ENCODE measurements around the gene G3BP2. TPM values are rescaled to one million over a fixed set of nuclear protein-coding genes. Genes with fewer than 3 reads are reported as not detected.

Gene G3BP2
- total RNA-seq, 3 donors from 2014 or later: 144 to 149 (median 149) TPM

DNA sequence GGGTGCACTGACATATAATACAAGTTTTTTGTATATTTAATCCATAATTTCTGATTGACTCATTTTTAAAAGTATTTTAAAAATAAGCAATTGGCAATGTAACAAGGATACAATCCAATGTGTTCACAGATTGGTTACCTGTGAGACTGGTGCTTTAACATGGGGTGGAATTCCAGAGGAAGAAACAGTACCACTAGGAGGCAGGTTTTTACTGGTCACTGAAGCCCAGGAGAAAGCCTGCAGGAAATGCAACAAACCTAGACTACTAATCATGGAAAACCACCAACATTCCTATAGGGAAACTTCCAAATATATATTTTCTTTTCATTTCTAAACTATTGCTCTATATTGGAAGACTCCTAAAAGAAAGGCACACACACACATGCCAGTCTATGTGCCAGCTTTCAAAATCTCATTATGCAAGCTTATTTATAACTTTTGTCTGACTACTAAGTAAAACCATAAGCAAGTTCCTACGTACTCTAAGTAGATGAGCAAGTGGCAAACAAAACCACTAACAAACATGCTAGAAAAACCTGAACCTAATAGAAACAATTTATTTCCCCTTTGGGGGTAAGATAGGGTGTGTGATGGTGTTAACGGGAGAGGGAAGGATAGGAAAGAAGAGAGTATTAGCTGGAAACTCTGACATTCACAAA, 19.2 kb downstream of the G3BP2 start:
- intact Hi-C loops (cut with DNase I, micrococcal nuclease): no loop called here
- Histone ChIP-seq H3K9me3 (no peaks in the 10 kb centered on the region), H3K4me3 (no peak overlapping the region), H3K4me1 (ENCODE audit: low read depth) (no peaks in the 10 kb centered on the region), H3K36me3 (ENCODE audit: low read depth) (no peaks in the 10 kb centered on the region)
- ATAC-seq: peak; percentile 86
- TF ChIP-seq, protein P1, sequence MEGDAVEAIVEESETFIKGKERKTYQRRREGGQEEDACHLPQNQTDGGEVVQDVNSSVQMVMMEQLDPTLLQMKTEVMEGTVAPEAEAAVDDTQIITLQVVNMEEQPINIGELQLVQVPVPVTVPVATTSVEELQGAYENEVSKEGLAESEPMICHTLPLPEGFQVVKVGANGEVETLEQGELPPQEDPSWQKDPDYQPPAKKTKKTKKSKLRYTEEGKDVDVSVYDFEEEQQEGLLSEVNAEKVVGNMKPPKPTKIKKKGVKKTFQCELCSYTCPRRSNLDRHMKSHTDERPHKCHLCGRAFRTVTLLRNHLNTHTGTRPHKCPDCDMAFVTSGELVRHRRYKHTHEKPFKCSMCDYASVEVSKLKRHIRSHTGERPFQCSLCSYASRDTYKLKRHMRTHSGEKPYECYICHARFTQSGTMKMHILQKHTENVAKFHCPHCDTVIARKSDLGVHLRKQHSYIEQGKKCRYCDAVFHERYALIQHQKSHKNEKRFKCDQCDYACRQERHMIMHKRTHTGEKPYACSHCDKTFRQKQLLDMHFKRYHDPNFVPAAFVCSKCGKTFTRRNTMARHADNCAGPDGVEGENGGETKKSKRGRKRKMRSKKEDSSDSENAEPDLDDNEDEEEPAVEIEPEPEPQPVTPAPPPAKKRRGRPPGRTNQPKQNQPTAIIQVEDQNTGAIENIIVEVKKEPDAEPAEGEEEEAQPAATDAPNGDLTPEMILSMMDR (IDR thresholded peaks at IDR 0.05): peak; percentile 8
- peak in 1 of 3 donors; percentile 44 for DNase-seq

DNA sequence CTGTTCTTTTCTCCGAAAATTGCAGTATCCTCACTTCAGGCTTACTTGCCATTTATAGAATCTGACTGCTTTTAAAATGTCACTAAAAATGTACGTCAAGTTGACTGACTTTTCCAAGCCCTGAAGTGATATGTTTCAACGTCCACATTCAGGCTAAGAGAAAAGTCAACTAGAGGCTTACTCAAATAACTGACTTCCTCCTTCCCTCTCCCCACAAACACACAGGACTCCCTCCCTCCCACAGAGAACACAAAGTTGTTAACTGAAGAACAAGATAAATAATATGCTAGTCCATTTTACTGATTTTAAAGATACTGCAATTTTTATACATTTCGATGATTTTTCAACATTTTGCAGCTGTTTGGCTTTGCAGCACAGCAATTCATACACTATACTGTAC, 29.1 kb downstream of the G3BP2 start:
- Histone ChIP-seq H3K36me3 (ENCODE audit: low read depth) (peaks cover 13% of the 10 kb centered on the region), H3K4me3 (no peak overlapping the region), H3K9me3 (no peaks in the 10 kb centered on the region), H3K4me1 (ENCODE audit: low read depth) (no peaks in the 10 kb centered on the region)
- TF ChIP-seq, protein P1 (IDR thresholded peaks at IDR 0.05): no peak
- ATAC-seq (no peak), DNase-seq (no peak)
- intact Hi-C loops (cut with DNase I, micrococcal nuclease): no loop called here

DNA sequence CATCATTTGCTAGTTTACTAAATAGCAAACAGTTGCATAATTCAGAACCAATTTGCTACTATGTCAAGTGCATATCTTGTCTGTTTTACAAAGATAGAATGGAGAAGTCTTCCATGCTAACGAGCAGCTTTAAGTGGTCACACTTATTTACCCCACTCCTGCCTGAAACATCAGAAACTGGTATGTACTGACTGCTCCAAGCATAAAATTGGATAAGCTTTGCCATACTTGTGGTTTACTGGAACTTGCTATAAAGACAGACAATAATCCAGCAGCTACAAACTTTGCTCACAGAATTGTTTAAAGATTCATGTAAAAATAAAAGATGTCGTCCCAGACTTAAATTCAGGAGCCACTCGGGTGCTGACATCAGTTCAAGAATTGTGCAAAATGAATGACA, 29.6 kb downstream of the G3BP2 start:
- H3K36me3 ChIP-seq (ENCODE audit: low read depth): peaks cover 13% of the 10 kb centered on the region
- ATAC-seq: no peak
- TF ChIP-seq, protein P1 (IDR thresholded peaks at IDR 0.05): no peak

DNA sequence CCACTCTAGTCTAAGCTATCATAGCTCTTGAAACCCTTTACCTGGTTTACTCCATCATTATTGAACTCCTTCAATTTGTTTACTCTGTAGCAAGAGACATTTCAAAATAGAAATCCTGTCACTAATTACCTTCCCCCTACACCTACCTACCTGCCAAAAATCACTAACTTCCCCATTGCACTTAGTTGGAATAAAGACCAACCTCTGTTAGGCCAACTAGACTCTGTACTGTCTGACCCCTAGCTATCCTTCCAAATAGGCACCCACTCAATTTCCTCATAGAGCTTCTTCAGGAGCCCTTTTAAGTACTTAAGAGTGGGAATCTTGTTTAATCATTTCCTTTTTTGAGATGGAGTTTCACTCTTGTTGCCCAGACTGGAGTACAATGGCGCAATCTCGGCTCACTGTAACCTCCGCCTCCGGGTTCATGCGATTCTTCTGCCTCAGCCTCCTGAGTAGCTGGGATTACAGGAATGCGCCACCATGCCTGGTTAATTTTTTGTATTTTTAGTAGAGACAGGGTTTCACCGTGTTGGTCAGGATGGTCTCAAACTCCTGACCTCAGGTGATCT, 34.0 kb downstream of the G3BP2 start:
- DNase-seq (no peak), ATAC-seq (no peak)
- intact Hi-C loops (cut with DNase I, micrococcal nuclease): no loop called here
- H3K4me1 ChIP-seq (ENCODE audit: low read depth): no peaks in the 10 kb centered on the region
- no peak overlapping the region for H3K4me3 ChIP-seq
- H3K9me3 ChIP-seq: no peaks in the 10 kb centered on the region
- TF ChIP-seq, protein P1 (IDR thresholded peaks at IDR 0.05): no peak
- no peaks in the 10 kb centered on the region for H3K36me3 ChIP-seq (ENCODE audit: low read depth)

More for the DNA sequence above, 29.6 kb downstream of the G3BP2 start:
- Histone ChIP-seq H3K9me3 (no peaks in the 10 kb centered on the region), H3K4me1 (ENCODE audit: low read depth) (no peaks in the 10 kb centered on the region), H3K4me3 (no peak overlapping the region)
- intact Hi-C loops (cut with DNase I, micrococcal nuclease): no loop called here
- DNase-seq: no peak

DNA sequence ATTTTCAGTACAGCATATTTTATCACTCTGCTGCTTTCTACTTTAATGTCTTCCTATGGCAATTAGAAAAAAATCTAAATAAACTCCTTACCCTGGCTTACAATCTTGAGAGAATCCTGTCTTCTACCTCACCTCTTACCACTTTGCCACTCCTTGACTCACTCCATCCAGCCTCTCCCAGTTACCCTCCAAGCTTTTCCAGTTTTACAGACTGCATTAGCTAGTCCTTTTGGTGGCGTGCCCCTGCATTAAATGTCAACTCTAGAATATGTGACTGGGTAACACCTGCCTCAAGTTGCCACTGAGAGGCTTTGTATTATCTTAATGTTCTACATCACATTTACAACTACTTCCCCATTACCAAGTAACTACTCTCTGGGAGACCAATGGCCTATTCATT, 35.4 kb downstream of the G3BP2 start:
- intact Hi-C loops (cut with DNase I, micrococcal nuclease): no loop called here
- no peak for ATAC-seq
- Histone ChIP-seq H3K36me3 (ENCODE audit: low read depth) (no peaks in the 10 kb centered on the region), H3K9me3 (no peaks in the 10 kb centered on the region), H3K4me1 (ENCODE audit: low read depth) (no peaks in the 10 kb centered on the region), H3K4me3 (no peak overlapping the region)
- DNase-seq: no peak
- TF ChIP-seq, protein P1 (IDR thresholded peaks at IDR 0.05): no peak

Measured in mucosa of descending colon (tissue), 3 donors.